NCI-H1048 (cell line): ENCODE data around the gene PCYOX1L.

Experiments
- DNase-seq: peaks from one replicate; lab custom pipeline; 2025; lab: John Stamatoyannopoulos, UW

The PCYOX1L gene, protein sequence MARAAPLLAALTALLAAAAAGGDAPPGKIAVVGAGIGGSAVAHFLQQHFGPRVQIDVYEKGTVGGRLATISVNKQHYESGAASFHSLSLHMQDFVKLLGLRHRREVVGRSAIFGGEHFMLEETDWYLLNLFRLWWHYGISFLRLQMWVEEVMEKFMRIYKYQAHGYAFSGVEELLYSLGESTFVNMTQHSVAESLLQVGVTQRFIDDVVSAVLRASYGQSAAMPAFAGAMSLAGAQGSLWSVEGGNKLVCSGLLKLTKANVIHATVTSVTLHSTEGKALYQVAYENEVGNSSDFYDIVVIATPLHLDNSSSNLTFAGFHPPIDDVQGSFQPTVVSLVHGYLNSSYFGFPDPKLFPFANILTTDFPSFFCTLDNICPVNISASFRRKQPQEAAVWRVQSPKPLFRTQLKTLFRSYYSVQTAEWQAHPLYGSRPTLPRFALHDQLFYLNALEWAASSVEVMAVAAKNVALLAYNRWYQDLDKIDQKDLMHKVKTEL

GRCh38 chr5:149357370-149358293, at the start of gene PCYOX1L:
Gene PCYOX1L, plus strand, starts transcription at chr5:149358046. Its CDS starts 23 bp downstream, at chr5:149358069.
- DNase-seq: peak; percentile 79

DNA sequence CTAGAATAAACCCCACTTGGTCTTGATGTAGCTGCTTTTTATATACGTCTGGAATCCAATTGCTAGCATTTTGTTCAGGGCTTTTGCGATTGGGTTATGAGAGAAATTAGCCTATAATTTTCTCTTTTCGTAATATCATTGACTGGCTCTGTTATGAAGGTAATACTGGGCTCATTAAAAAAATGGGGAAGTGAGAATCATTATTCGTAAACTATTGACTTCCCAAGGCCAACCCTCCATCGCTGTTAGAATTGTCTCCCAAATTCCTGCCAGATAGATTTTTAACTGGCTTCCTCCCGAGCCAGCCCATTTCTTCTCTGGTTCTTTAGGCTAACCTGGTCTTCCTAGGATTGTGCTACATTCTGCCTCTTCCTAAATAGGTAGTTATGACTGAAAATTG, 48.5 kb upstream of the PCYOX1L start:
- no peak for DNase-seq

DNA sequence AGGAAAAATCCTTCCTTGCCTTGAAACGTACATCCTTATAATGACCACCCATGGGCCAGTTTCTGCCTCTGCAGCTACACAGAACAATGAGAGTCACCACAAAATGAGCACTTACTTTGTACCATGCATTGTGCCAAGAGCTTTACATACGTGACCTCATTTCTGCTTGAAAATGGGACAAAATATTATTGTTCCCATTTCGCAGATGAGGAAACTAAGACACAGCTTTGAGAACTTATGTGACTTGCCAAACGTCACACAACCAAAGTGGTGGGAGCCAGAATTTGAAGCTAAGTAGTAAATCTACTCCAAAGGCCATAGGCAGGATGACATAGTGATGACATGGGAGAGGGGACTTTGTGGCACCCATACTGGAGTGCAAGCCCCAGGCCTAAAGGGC, 47.4 kb upstream of the PCYOX1L start:
- DNase-seq: no peak

GRCh38 chr5:149310947-149311658, 46.7 kb upstream of the PCYOX1L start:
- no peak for DNase-seq

- no peak for DNase-seq
These were observed 44.5 kb upstream of the PCYOX1L start for GRCh38 chr5:149313151-149313841.

- no peak for DNase-seq
These were observed 43.2 kb upstream of the PCYOX1L start for GRCh38 chr5:149314571-149315111.

- DNase-seq: no peak
These were observed 42.1 kb upstream of the PCYOX1L start for GRCh38 chr5:149315753-149316152.

DNA sequence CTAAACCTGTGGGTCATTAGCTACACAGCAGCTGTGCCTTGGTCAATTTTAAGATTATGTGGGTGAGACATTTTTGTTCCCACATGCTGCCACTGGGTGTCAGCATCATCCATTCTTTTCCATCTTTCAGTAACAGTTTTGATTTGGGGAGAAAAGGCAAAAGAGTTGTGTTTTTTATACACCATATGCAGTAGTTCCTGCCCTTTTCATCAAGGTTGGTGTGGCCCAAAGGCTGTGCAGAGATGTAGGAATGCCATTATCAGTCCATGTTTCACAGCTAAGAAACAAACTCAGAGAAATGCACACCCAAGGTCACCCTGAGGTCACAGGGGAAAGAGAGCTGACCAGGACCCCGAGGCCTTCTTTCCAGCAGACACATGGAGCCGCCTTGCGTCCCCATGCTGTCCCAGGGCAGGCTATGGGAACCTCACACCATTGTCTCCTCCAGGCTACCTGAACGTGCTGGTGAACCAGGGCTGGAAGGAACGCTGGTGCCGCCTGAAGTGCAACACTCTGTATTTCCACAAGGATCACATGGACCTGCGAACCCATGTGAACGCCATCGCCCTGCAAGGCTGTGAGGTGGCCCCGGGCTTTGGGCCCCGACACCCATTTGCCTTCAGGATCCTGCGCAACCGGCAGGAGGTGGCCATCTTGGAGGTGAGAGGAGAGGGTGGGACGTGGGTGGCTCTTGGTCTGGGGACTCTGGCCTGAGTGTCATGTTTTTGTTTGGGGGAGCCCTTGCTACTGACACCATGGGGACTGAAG, 40.4 kb upstream of the PCYOX1L start:
- DNase-seq: no peak

DNA sequence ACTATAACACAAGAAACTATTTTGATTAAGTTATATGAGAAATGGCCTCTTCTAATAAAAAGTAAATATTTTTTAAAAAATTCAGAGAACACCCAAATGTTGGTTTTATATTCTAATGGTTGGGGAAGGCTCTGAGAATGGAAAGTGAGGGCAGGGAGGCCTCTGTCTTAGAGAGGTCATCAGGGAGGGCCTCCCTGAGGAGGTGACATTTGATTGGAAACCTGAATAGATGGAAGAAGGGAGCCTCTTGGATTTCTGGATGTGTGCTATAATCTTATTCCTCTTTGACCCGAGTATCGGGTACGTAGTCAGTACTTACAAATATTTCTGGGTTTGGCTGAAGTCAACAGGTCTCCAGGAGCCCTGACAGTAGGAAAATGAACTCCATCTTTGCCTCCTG, 38.7 kb upstream of the PCYOX1L start:
- no peak for DNase-seq

- DNase-seq: peak; percentile 48
These were observed 37.0 kb upstream of the PCYOX1L start for GRCh38 chr5:149320791-149321330.

- no peak for DNase-seq
These were observed 35.3 kb upstream of the PCYOX1L start for GRCh38 chr5:149322518-149322917.

- no peak for DNase-seq
These were observed 34.6 kb upstream of the PCYOX1L start for GRCh38 chr5:149323210-149323609.

DNA sequence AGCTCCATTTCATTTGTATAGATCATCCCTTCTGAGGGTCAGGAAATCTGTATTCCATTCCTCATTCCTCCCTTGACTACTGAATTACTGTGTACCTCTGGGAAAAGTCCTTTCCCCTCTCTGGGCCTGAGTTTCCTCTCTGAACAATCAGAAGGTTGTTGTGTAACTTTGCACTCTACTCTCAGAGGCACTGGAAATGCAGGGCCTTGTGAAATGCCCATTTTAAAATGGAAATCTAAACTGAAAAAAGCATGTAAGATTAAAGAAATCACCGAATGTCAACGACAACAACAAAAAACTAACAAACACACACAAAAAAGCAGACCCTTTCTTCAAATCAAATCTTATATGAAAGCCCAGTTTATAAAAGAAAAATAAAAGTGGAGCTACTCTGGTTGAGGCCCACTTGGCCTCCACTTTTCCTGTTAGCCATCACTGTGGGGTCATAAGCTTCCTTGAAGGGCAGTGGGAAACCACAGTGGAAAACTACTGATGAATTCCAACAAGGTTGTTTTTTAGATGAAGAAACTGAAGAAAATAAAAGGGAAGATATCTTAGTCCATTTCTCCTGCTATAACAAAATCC, 34.1 kb upstream of the PCYOX1L start:
- DNase-seq: no peak

DNA sequence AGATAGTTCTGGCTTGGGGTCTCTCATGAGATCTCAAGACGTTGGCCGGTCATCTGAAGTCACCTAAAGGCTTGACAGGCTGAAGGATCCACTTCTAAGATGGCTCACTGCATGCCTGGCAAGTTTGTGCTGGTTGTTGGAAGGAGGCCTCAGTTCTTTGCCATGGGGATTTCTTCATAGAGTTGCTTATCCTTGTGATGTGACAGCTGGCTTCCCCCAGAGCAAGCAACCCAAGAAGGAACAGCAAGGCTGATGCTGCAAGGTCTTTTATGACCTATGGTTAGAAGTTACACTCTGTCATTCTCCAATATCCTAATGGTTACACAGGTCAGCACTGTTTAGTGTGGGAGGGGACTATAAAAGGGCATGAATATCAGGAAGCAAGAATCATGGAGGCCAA, 33.2 kb upstream of the PCYOX1L start:
- no peak for DNase-seq

- no peak for DNase-seq
These were observed 32.6 kb upstream of the PCYOX1L start for GRCh38 chr5:149325166-149325735.

DNA sequence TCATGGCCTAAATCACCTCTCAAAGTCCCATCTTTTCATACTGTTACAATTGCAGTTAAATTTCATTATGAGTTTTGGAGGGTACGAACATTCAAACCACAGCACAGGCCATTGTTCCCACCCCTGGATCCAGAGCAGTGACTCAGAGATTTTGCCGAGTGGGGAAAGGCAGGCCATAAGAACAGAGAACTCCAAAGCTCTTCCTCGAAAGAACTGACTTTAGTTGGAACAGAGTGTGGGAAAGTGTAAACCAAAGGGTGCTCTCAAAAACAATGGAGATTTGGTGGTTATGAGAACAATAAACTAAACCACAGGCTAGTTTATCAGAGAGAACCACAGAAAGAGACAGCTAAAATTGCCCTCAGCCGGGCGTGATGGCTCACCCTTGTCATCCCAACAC, 32.0 kb upstream of the PCYOX1L start:
- DNase-seq: no peak

DNA sequence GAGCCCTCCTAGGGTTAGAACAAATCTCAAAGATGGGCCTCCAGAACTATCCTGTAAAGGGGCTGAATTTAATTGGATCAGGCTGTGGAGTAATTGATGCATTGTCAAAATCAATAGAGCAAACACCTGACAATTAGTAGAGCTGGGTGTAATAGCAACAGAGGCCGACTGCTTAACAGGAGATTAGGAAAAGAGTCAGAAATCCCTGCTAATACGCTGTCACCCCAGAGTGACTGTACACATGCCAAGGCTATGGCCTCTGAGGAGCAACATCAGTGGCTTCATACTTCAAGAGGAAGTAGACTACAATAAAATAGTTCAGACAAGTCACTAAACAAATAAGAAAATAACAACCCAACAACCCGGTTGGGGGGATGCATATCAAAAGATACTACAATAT, 31.2 kb upstream of the PCYOX1L start:
- no peak for DNase-seq

DNA sequence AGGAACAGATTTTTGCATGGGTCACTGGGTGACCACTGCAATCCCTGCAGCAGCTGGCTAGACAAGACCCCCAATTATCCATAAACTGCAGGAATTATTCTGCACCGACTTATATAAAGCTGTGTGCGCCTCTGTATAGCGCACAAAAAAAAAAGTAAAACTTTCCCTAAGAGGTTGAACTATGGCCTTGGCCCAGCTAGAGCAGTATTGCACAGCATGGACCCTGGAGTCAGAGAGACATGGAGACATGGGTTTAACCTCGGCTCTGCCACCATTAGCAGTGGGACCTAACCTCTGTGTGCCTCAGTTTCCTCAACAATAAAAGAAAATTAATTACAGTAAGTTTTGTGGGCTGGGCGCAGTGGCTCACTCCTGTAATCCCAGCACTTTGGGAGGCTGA, 29.7 kb upstream of the PCYOX1L start:
- no peak for DNase-seq

GRCh38 chr5:149333711-149334443, 24.0 kb upstream of the PCYOX1L start:
- no peak for DNase-seq
